Osteocyte (in vitro differentiated cells): Measurements from ENCODE around the gene ESPL1. TPM values are rescaled to one million over a fixed set of nuclear protein-coding genes. Genes with fewer than 3 reads are reported as not detected.
A peak's percentile ranks its signal among the peaks of the same experiment; 100 is the strongest.
"Not testable (repeated sequence)": the region's sequence is repeated elsewhere in the genome, so short reads cannot be mapped to it uniquely, and the experiment has no call there.

Experiments used
- DNase-seq: peaks from one replicate; pipeline ENCODE4 v3.0.0; 2021; ENCODE audit warnings: mixed read lengths; ENCODE audit not compliant: unreplicated experiment; ENCODE audit errors: extremely low spot score
- H3K27ac Mint-ChIP-seq: one replicate; pipeline ENCODE4 v1.8.0; 2021; ENCODE audit warnings: mild to moderate bottlenecking, mixed read lengths; ENCODE audit not compliant: unreplicated experiment
- H3K27me3 Mint-ChIP-seq: one replicate; pipeline ENCODE4 v1.8.0; 2021; ENCODE audit warnings: mixed read lengths; ENCODE audit not compliant: unreplicated experiment
- H3K36me3 Mint-ChIP-seq: one replicate; pipeline ENCODE4 v1.8.0; 2021; ENCODE audit warnings: mixed read lengths; ENCODE audit not compliant: unreplicated experiment
- H3K4me1 Mint-ChIP-seq: one replicate; pipeline ENCODE4 v1.8.0; 2021; ENCODE audit warnings: mixed read lengths; ENCODE audit not compliant: unreplicated experiment
- H3K4me3 Mint-ChIP-seq: one replicate; pipeline ENCODE4 v1.8.0; 2021; ENCODE audit warnings: mild to moderate bottlenecking, moderate library complexity, mixed read lengths; ENCODE audit not compliant: unreplicated experiment
- H3K9me3 Mint-ChIP-seq: one replicate; pipeline ENCODE4 v1.8.0; 2021; ENCODE audit warnings: mixed read lengths; ENCODE audit not compliant: unreplicated experiment
- total RNA-seq: library from RNA; stranded (reverse); gene quantifications from 2 replicates; pipeline ENCODE4 v1.2.1, GENCODE V29; 2021
- TF ChIP-seq, protein P1 (sequence below): fragments of 200-600 bp; sonication (generic); IDR thresholded peaks from 2 replicates; pipeline ENCODE4 v1.5.0; 2021; ENCODE audit warnings: antibody characterized with exemption, mild to moderate bottlenecking, moderate library complexity

ESPL1 gene
- total RNA-seq, 1 donor from 2014 or later = 7.6 TPM

DNA sequence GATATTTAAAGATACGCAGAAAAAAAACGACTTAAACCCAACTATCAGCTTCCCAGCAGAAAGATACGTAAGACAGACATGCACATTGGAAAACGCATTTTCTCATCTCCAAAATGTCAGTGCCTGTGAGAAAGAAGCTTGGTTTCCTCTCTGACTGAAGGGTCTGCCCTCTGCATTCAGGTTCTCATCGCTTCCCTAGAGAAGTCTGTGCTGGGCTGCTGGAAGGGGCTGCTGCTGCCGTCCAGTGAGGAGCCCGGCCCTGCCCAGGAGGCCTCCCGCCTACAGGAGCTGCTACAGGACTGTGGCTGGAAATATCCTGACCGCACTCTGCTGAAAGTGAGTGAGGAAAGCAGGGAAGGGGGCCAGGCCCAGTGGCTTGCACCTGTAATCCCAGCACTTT is 22.6 kb downstream of the ESPL1 start:
- no peak for DNase-seq
- Mint-ChIP-seq H3K36me3 (peaks cover 2% of the 10 kb centered on the region), H3K4me1 (peaks cover 12% of the 10 kb centered on the region), H3K27ac (no peak overlapping the region), H3K27me3 (no peaks in the 10 kb centered on the region), H3K9me3 (no peaks in the 10 kb centered on the region), H3K4me3 (no peak overlapping the region)
- TF ChIP-seq, protein P1, sequence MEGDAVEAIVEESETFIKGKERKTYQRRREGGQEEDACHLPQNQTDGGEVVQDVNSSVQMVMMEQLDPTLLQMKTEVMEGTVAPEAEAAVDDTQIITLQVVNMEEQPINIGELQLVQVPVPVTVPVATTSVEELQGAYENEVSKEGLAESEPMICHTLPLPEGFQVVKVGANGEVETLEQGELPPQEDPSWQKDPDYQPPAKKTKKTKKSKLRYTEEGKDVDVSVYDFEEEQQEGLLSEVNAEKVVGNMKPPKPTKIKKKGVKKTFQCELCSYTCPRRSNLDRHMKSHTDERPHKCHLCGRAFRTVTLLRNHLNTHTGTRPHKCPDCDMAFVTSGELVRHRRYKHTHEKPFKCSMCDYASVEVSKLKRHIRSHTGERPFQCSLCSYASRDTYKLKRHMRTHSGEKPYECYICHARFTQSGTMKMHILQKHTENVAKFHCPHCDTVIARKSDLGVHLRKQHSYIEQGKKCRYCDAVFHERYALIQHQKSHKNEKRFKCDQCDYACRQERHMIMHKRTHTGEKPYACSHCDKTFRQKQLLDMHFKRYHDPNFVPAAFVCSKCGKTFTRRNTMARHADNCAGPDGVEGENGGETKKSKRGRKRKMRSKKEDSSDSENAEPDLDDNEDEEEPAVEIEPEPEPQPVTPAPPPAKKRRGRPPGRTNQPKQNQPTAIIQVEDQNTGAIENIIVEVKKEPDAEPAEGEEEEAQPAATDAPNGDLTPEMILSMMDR = no peak

DNA sequence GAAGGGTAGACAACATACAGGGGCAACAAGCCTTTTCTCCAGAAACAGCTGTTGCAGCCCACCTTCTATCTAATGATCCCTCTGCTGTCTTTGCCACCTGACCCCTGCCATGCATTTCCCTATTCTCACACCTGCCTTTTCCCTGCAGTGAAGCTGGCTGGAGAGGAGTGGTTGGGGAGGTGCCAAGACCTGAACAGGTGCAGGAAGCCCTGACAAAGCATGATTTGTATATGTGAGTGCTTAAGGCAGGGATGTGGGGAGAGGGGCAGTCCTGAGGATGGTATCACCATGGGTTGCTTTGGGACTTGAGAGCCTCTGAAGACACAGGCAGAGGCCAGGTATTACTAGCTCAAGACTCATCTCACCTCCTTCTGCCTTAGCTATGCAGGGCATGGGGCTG is 24.3 kb downstream of the ESPL1 start:
- H3K27ac Mint-ChIP-seq = no peak overlapping the region
- TF ChIP-seq, protein P1 = no peak
- peaks cover 4% of the 10 kb centered on the region for H3K36me3 Mint-ChIP-seq
- peaks cover 27% of the 10 kb centered on the region for H3K4me1 Mint-ChIP-seq
- no peaks in the 10 kb centered on the region for H3K9me3 Mint-ChIP-seq
- H3K27me3 Mint-ChIP-seq = no peaks in the 10 kb centered on the region
- no peak for DNase-seq
- H3K4me3 Mint-ChIP-seq = no peak overlapping the region

DNA sequence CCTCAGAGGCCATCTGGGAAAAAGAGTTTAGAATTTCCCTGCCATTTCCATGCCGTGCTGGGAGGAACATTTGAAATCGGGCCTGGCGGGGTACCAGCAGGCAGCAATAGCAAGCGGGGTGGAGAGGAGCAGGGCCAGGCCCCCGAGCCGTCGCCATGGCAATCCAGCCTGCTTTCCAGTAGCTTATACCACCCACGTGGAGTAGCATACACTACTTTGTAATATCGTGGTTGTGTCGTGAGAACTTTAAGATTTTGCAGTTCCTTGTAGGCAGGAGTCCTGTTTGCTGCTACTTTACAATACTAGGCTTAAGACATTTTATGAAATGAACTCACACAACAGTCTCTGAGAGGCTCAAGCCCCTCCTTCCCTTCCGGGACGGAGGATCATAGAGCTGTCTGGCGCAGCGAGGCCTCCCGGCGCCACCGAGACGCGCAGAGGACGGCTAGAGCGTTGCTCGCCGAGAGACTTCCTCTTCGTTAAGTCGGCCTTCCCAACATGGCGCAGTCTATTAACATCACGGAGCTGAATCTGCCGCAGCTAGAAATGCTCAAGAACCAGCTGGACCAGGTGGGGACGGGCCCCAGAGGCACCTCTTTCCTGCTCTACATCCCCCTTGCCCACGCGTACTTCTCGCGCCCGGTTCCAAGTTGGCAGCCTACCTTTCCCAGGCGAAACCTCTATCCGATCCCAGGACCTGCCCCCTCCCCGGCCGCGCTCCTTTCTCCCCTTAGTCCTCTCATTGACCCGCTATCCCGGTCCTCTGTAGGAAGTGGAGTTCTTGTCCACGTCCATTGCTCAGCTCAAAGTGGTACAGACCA is 27.2 kb downstream of the ESPL1 start, which contains the start of gene PFDN5:
PFDN5 (plus strand) TSS at position 473 of the 821 bp plus-strand sequence; CDS start at position 499, 26 bp downstream.
- DNase-seq = peak; percentile 94
- Mint-ChIP-seq H3K27ac (peak within 1 kb of the TSS; percentile 98), H3K27me3 (no peaks in the 10 kb centered on the region), H3K4me3 (peak within 1 kb of the TSS; percentile 98), H3K36me3 (peaks cover 5% of the 10 kb centered on the region), H3K9me3 (no peaks in the 10 kb centered on the region), H3K4me1 (peaks cover 50% of the 10 kb centered on the region)
- TF ChIP-seq, protein P1 = peak; percentile 15

DNA sequence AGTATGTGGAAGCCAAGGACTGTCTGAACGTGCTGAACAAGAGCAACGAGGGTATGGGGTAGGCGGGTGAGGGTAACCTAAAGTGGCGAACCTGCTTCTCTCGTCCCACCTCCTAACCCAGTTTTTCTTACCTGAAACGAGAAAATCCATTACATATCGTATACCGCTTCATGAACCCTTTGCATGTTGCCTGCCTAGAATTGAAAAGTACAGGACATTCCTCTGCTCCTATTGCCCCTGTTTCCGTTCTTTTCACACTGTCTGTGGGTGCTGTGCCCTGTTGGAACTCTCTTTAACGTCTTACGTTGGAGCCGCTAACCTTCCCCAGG is 27.8 kb downstream of the ESPL1 start:
- no peaks in the 10 kb centered on the region for H3K27me3 Mint-ChIP-seq
- H3K4me3 Mint-ChIP-seq = peak overlapping the region; percentile 98
- peaks cover 56% of the 10 kb centered on the region for H3K4me1 Mint-ChIP-seq
- TF ChIP-seq, protein P1 = no peak
- no peak for DNase-seq
- peaks cover 5% of the 10 kb centered on the region for H3K36me3 Mint-ChIP-seq
- peak overlapping the region; percentile 98 for H3K27ac Mint-ChIP-seq
- H3K9me3 Mint-ChIP-seq = no peaks in the 10 kb centered on the region

DNA sequence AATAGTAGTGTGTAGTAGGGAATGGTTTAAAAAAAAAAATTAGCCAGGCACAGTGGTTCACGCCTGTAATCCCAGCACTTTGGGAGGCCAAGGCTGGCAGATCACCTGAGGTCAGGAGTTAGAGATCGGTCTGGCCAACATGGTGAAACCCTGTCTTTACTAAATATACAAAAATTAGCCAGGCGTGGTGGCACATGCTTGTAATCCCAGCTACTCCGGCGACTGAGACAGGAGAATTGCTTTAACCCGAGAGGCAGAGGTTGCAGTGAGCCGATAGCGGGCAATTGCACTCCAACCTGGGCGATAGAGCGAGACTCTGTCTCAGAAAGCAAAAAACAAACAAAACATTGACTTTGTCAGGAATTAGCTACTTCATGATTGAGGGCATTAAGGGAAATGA is 29.0 kb downstream of the ESPL1 start:
- Mint-ChIP-seq H3K27ac (peak overlapping the region; percentile 98), H3K4me1 (peaks cover 68% of the 10 kb centered on the region), H3K36me3 (peaks cover 10% of the 10 kb centered on the region), H3K4me3 (peak overlapping the region; percentile 98)
- DNase-seq, H3K9me3 Mint-ChIP-seq, H3K27me3 Mint-ChIP-seq: not testable (repeated sequence)
